ENCODE results near the gene SHROOM3.

DNA sequence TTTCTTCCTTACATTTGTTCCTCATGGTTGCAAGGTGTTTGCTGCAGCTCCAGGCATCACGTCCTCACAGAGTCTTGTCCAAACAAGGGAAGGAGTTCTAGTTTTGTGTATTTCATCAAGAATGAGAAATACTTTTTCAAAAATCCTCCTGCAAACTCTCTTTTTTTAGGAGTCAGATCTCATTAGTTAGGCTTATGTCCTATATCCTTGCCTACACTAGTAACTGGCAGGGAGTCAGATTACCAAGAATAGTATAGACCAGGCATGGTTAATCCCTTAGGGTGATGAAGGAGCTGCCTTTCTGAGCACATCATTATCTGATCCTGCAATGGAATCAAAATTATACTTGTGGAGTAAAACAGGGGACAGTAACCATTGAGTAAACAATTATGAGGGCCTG lies 160.4 kb downstream of the SHROOM3 start:
- no peak for TF ChIP-seq POLR2A (IDR thresholded peaks at IDR 0.05; ENCODE audit: extremely low read depth, insufficient read length)
- TF ChIP-seq, protein P1, sequence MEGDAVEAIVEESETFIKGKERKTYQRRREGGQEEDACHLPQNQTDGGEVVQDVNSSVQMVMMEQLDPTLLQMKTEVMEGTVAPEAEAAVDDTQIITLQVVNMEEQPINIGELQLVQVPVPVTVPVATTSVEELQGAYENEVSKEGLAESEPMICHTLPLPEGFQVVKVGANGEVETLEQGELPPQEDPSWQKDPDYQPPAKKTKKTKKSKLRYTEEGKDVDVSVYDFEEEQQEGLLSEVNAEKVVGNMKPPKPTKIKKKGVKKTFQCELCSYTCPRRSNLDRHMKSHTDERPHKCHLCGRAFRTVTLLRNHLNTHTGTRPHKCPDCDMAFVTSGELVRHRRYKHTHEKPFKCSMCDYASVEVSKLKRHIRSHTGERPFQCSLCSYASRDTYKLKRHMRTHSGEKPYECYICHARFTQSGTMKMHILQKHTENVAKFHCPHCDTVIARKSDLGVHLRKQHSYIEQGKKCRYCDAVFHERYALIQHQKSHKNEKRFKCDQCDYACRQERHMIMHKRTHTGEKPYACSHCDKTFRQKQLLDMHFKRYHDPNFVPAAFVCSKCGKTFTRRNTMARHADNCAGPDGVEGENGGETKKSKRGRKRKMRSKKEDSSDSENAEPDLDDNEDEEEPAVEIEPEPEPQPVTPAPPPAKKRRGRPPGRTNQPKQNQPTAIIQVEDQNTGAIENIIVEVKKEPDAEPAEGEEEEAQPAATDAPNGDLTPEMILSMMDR (IDR thresholded peaks at IDR 0.05; ENCODE audit: low read depth, low read length), result no peak

Measured in NB4 (cell line).